GM08714 (cell line): ENCODE results near the gene GCG.

ENCODE experiments used
- H3K4me3 ChIP-seq: fragments of 200-500 bp; sonication (Bioruptor generic); 2 replicates; pipeline ENCODE4 v1.5.1; 2014; ENCODE audit warnings: mild to moderate bottlenecking, low read length, inconsistent platforms
- ZNF274 ChIP-seq: IDR thresholded peaks from 2 replicates; pipeline ENCODE4 v1.6.1; 2012; ENCODE audit warnings: mild to moderate bottlenecking, low read depth, low read length

Gene GCG

GRCh38 chr2:162166745-162167144, 14.7 kb upstream of the GCG start:
- no peak overlapping the region for H3K4me3 ChIP-seq

GRCh38 chr2:162166174-162166573, 14.1 kb upstream of the GCG start:
- TF ChIP-seq ZNF274: no peak

More at GRCh38 chr2:162166745-162167144, 14.7 kb upstream of the GCG start:
- no peak for TF ChIP-seq ZNF274

DNA sequence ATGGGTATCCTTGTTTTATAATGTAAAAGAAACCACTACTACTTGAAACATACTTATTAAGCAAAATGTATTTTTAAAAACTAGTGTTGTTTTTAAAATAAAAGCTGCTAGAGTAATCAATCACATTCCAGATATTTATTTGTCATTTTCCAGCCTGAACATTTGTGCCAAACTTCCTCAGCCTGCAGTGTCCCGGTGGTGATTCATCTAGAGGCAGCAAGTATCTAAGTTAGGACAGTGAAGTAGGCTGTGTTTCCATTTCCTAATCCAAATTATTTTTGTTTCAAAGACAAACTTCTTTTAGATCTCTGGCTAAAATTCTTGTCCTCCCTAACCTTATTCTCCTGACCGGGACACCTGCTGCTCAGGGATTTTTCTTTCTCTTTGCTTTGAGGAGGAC, 12.8 kb upstream of the GCG start:
- no peak overlapping the region for H3K4me3 ChIP-seq
- TF ChIP-seq ZNF274: no peak

More at GRCh38 chr2:162166174-162166573, 14.1 kb upstream of the GCG start:
- H3K4me3 ChIP-seq: no peak overlapping the region

- H3K4me3 ChIP-seq: no peak overlapping the region
Measured at GRCh38 chr2:162159446-162159845, 7.4 kb upstream of the GCG start.

DNA sequence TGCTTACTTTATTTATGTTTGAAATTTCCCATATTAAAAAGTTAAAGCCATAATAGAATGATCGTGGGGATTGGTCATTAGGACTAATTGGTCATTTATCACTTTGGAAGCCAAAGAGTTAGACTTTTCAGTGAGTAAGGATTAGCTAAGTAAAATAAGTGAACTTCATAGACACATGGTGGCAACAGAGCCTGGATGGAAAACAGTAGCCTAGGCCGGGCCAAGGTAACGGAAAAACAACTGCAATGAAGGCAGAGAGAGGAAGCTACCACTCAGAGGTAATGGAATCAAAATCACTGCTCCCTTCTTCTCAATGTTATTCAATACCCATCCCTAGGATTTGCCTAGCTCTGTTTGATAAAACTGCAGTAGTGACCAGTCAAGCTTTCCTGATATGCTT, 4.1 kb upstream of the GCG start:
- H3K4me3 ChIP-seq: no peak overlapping the region
- no peak for TF ChIP-seq ZNF274

More at GRCh38 chr2:162159446-162159845, 7.4 kb upstream of the GCG start:
- TF ChIP-seq ZNF274: no peak

GRCh38 chr2:162155093-162155492, 3.0 kb upstream of the GCG start:
- H3K4me3 ChIP-seq: no peak overlapping the region
- TF ChIP-seq ZNF274: no peak

DNA sequence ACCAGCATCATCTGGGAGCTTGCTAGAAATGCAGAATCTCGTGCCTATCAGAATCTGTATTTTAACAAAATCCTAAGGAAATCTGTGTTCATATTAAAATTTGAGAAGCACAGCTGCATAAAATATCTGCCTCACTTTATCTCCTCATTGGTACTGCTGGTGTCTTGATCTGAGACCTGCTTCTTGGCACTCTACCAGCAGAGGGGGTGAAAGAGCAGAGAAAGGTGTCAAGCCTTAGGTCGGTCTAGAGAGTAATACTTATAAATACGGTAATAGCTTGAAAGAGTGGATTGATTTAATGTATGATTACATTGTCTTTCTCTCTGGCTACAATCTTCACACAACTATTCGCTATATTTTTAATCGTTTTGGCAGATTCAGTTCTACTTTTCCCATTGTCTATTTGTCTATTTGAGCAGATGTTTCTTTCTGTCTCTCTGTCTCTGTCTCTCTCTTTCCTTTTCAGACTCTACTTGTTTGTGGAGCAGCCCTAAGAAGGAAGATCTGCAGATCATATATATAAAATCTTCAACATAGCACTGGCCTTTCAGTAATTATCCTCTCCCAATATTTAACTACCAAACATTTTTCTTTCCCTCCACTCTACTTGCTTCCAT, 1.7 kb upstream of the GCG start:
- TF ChIP-seq ZNF274: no peak
- no peak overlapping the region for H3K4me3 ChIP-seq

- no peak for TF ChIP-seq ZNF274
- H3K4me3 ChIP-seq: no peak overlapping the region
Measured at GRCh38 chr2:162149940-162150339, 2.1 kb downstream of the GCG start.

DNA sequence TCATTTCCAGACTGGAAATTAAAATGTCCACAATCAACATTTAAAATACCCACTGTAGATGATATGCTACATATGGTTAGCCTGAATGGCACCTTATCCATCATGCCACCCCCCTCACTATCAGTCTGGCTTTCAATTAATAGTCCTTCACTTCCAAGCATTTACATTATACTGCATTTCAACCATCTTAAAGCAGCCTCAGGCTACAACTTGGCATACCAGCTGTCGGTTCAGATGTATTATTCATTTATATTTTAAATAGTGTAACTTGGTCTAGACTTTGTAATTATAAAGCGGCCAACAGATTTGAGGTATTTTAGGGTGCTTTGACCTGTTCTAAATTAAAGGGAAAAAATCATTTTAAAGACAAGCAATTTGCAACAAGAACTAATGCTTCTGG, 2.6 kb downstream of the GCG start:
- no peak overlapping the region for H3K4me3 ChIP-seq
- no peak for TF ChIP-seq ZNF274

- TF ChIP-seq ZNF274: no peak
- no peak overlapping the region for H3K4me3 ChIP-seq
Measured at GRCh38 chr2:162148956-162149355, 3.1 kb downstream of the GCG start.

GRCh38 chr2:162143969-162144368, 8.1 kb downstream of the GCG start:
- H3K4me3 ChIP-seq: no peak overlapping the region
- no peak for TF ChIP-seq ZNF274

DNA sequence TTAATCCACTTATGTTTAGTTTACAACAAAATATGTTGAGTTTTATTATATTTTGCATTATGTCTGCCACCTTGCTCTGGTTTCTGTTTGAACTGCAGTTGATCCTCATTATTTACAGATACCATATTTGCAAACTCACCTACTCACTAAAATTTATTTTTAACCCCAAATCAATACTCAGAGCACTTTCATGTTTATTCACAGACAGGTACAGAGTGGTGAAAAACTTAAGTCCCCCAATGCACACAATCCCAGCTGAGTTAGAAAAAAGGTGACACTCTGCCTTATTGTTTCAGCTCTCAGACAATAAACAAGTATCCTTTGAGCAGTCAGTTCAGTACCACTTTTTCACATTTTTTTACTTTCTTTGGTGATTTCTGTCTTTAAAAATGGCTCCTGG, 13.7 kb downstream of the GCG start:
- no peak for TF ChIP-seq ZNF274
- no peak overlapping the region for H3K4me3 ChIP-seq

- H3K4me3 ChIP-seq: no peak overlapping the region
- no peak for TF ChIP-seq ZNF274
Measured at GRCh38 chr2:162127422-162127821, 24.6 kb downstream of the GCG start.

GRCh38 chr2:162126527-162126926, 25.5 kb downstream of the GCG start:
- TF ChIP-seq ZNF274: no peak
- H3K4me3 ChIP-seq: no peak overlapping the region

GRCh38 chr2:162126111-162126519, 25.9 kb downstream of the GCG start:
- H3K4me3 ChIP-seq: no peak overlapping the region
- no peak for TF ChIP-seq ZNF274

DNA sequence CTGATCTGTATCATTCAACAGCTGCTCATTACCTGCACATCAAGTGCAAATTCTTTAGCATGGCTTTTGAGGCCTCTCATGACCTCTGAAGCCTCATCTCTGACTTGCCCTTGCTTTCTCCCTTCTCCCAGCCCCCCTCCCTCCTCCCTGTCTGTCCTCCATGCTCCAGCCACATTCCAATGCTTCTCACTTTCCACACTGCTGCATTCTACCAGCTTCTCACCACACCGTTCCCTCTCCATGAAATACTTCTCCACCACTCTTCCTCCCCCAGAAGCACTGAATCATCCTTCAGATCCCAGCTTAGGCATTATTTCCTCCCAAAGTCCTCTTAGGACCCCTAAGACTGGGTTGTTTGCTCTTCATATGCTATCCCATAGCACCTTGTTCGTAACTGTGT, 26.9 kb downstream of the GCG start:
- no peak for TF ChIP-seq ZNF274
- H3K4me3 ChIP-seq: no peak overlapping the region
